GM18861 (cell line): ENCODE data around the gene PRCC.

ENCODE experiments used
- ATAC-seq: cut with Tn5 transposase; IDR thresholded peaks from one replicate; pipeline ENCODE4 v1.9.1; 2021; ENCODE audit not compliant: unreplicated experiment

The PRCC gene

GRCh38 chr1:156840186-156840897 lies 73.0 kb downstream of the PRCC start:
- no peak for ATAC-seq

- no peak for ATAC-seq
Observed at GRCh38 chr1:156840898-156841279, 73.6 kb downstream of the PRCC start.

- ATAC-seq: no peak
Observed at GRCh38 chr1:156841295-156841855, 74.0 kb downstream of the PRCC start.

- no peak for ATAC-seq
Observed at GRCh38 chr1:156842618-156843300, 75.4 kb downstream of the PRCC start.

- no peak for ATAC-seq
Observed at GRCh38 chr1:156844102-156844501, 76.8 kb downstream of the PRCC start.

GRCh38 chr1:156844638-156845037 lies 77.3 kb downstream of the PRCC start:
- ATAC-seq: no peak

GRCh38 chr1:156845055-156845952 lies 78.0 kb downstream of the PRCC start:
- ATAC-seq: no peak

GRCh38 chr1:156845953-156846545 lies 78.7 kb downstream of the PRCC start:
- ATAC-seq: no peak

GRCh38 chr1:156846643-156847042 lies 79.3 kb downstream of the PRCC start:
- no peak for ATAC-seq

- no peak for ATAC-seq
Observed at GRCh38 chr1:156847591-156848460, 80.5 kb downstream of the PRCC start.

GRCh38 chr1:156848461-156849150 lies 81.3 kb downstream of the PRCC start:
- ATAC-seq: no peak

GRCh38 chr1:156849151-156849496 lies 81.8 kb downstream of the PRCC start:
- ATAC-seq: no peak
